Right cardiac atrium (tissue), 5 donors: Measurements from ENCODE around the gene FAM13A. TPM values are rescaled to one million over a fixed set of nuclear protein-coding genes. Genes with fewer than 3 reads are reported as not detected.
"Not testable (repeated sequence)": the region's sequence is repeated elsewhere in the genome, so short reads cannot be mapped to it uniquely, and the experiment has no call there.

ENCODE experiments used
- ATAC-seq, 2 donors: fragments of 200-7000 bp; cut with Tn5 transposase; one replicate each; pipeline versions ENCODE4 v1.8.0 to v1.9.1; 2020; ENCODE audit warnings: moderate library complexity in 2 of 2, mild to moderate bottlenecking in 1 of 2
- DNase-seq, 3 donors: peaks; one replicate each; pipeline ENCODE4 v3.0.0-alpha.2; 2020
- H3K27ac ChIP-seq: one replicate; pipeline ENCODE4 v1.5.1; 2013; ENCODE audit warnings: mild to moderate bottlenecking, low read length, control low read depth, moderate library complexity
- H3K27me3 ChIP-seq: one replicate; pipeline ENCODE4 v1.6.1; 2013; ENCODE audit not compliant: control insufficient read depth, insufficient read depth
- H3K4me1 ChIP-seq: one replicate; pipeline ENCODE4 v1.6.1; 2013; ENCODE audit warnings: low read length; ENCODE audit not compliant: control insufficient read depth, insufficient read depth
- H3K4me3 ChIP-seq: one replicate; pipeline ENCODE4 v1.5.1; 2013; ENCODE audit warnings: low read length, control low read depth
- H3K9me3 ChIP-seq: one replicate; pipeline ENCODE4 v1.6.1; 2013; ENCODE audit warnings: low read length; ENCODE audit not compliant: control insufficient read depth
- WGBS: extraction: QIAGEN DNeasy Blood & Tissue Kit; methylation state at CpG from one replicate; pipeline ENCODE4 v1.1.7; 2013; 5-methylcytosine and 5-hydroxymethylcytosine counted together
- intact Hi-C, 4 donors: fragments of 100-400 bp; cut with DNase I; formaldehyde crosslinking; loops; one replicate each; pipeline versions ENCODE4 v1.11.0 to v1.14.0; 2022 to 2023
- polyA plus RNA-seq: library from polyadenylated mRNA; stranded (reverse); fragments of 200-250 nt; gene quantifications from one replicate; pipeline ENCODE4 v1.2.3, GENCODE V29; 2013
- total RNA-seq, 4 donors: library from RNA; stranded (reverse); fragmentation: NEBNext Ultra II Directional; extraction: Animal tissue kit (Norgen Biotek cat#: 25700); gene quantifications; one replicate each; pipeline ENCODE4 v1.2.1, GENCODE V29; 2021
- donor health status: healthy with polysubstance abuse.
- donor health status: DM: no; HTN: yes; CAD: no.
- donor health status: DM: no; HTN: no; CAD: no.
- donor health status: DM: no; HTN: yes; CAD: no; lungs with severe emphysema.
- donor health status: DM: yes; HTN: yes; CAD: no.

The FAM13A gene
- total and polyA plus RNA-seq, 5 donors = 8.8 to 18.5 (median 16.6) TPM

- not testable (repeated sequence) for H3K27me3 ChIP-seq, ATAC-seq
These were observed 42.1 kb downstream of the FAM13A start for GRCh38 chr4:89014897-89015296.

GRCh38 chr4:89009761-89010369 is 47.1 kb downstream of the FAM13A start:
- Histone ChIP-seq H3K27ac (no peak overlapping the region), H3K27me3 (no peaks in the 10 kb centered on the region), H3K9me3 (no peaks in the 10 kb centered on the region), H3K4me1 (no peaks in the 10 kb centered on the region), H3K4me3 (no peak overlapping the region)
- no peak for ATAC-seq
- no peak for DNase-seq
- intact Hi-C loops = no loop called here
- 87% methylated on average over 5 of the region's 5 CpGs for WGBS

More at GRCh38 chr4:89014897-89015296, 42.1 kb downstream of the FAM13A start:
- 94% methylated on average over 10 of the region's 10 CpGs for WGBS
- H3K27ac ChIP-seq, H3K4me1 ChIP-seq, intact Hi-C loops, DNase-seq, H3K9me3 ChIP-seq, H3K4me3 ChIP-seq: not testable (repeated sequence)

- no peak for ATAC-seq
- intact Hi-C loops = no loop called here
- Histone ChIP-seq H3K4me3 (no peak overlapping the region), H3K9me3 (no peaks in the 10 kb centered on the region), H3K27me3 (no peaks in the 10 kb centered on the region), H3K4me1 (no peaks in the 10 kb centered on the region), H3K27ac (no peak overlapping the region)
- DNase-seq = no peak
- 86% methylated on average over 3 of the region's 3 CpGs for WGBS
These were observed 47.9 kb downstream of the FAM13A start for GRCh38 chr4:89009115-89009514.

GRCh38 chr4:89008166-89008565 is 48.8 kb downstream of the FAM13A start:
- no peak overlapping the region for H3K4me3 ChIP-seq
- no peaks in the 10 kb centered on the region for H3K27me3 ChIP-seq
- no peaks in the 10 kb centered on the region for H3K9me3 ChIP-seq
- no peak overlapping the region for H3K27ac ChIP-seq
- ATAC-seq = no peak
- intact Hi-C loops = no loop called here
- 96% methylated on average over 2 of the region's 2 CpGs for WGBS
- DNase-seq = no peak
- no peaks in the 10 kb centered on the region for H3K4me1 ChIP-seq

DNA sequence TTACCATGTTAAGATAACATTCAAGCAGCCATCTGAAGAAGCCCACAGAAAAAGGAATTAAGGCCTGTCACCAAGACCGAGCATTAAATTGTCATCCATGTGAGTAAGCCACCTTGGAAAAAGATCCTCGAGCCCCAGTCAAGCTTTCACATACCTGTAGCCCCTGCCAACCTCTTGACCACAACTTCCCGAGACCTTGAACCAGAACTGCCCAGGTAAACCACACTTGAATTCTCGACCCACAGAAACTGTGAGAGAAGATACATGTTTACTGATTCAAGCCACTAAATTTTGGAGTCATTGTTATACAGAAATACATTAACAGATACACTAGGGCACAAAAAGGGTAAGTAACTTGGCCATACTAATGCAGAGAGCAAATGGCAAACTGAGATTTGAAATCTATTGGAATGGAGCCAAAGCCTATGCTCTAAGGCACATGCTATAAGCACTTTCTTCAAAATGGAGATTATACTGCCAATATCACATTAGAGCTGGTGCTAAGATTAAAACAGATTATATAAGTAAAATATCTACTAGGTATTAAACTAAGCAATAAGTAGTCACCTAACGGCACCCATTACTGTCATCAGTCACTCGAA is 49.5 kb downstream of the FAM13A start:
- 91% methylated on average over 6 of the region's 6 CpGs for WGBS
- ATAC-seq (no peak), DNase-seq (no peak)
- Histone ChIP-seq H3K27ac (no peak overlapping the region), H3K4me3 (no peak overlapping the region), H3K4me1 (no peaks in the 10 kb centered on the region), H3K9me3 (no peaks in the 10 kb centered on the region), H3K27me3 (no peaks in the 10 kb centered on the region)
- intact Hi-C loops = no loop called here

- Histone ChIP-seq H3K4me1 (no peaks in the 10 kb centered on the region), H3K27ac (no peak overlapping the region), H3K27me3 (no peaks in the 10 kb centered on the region), H3K4me3 (no peak overlapping the region), H3K9me3 (no peaks in the 10 kb centered on the region)
- DNase-seq (no peak), ATAC-seq (no peak)
- intact Hi-C loops = no loop called here
- 91% methylated on average over 5 of the region's 5 CpGs for WGBS
These were observed 50.7 kb downstream of the FAM13A start for GRCh38 chr4:89006307-89006706.

DNA sequence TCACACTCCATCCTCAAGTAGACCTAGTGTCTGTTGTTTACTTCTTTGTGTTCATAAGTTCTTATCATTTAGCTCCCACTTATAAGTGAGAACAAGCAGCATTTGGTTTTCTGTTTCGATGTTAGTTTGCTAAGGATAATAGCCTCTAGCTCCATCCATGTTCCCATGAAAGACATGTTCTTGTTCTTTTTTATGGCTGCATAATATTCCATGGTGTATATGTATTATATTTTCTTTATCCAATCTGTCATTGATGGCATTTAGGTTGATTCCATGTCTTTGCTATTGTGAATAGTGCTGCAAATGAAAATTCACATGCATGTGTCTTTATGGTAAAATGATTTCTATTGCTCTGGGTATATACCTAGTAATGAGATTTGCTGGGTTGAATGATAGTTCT is 51.9 kb downstream of the FAM13A start:
- DNase-seq, H3K9me3 ChIP-seq, H3K27ac ChIP-seq, intact Hi-C loops, H3K4me3 ChIP-seq, ATAC-seq, H3K4me1 ChIP-seq, H3K27me3 ChIP-seq: not testable (repeated sequence)
- 95% methylated on average over 1 of the region's 1 CpG for WGBS

GRCh38 chr4:89001647-89002445 is 55.1 kb downstream of the FAM13A start:
- H3K27ac ChIP-seq = no peak overlapping the region
- H3K9me3 ChIP-seq = no peaks in the 10 kb centered on the region
- H3K4me3 ChIP-seq = no peak overlapping the region
- no peak for ATAC-seq
- 37% methylated on average over 9 of the region's 9 CpGs for WGBS
- H3K4me1 ChIP-seq = no peaks in the 10 kb centered on the region
- no peaks in the 10 kb centered on the region for H3K27me3 ChIP-seq
- intact Hi-C loops = no loop called here
- no peak for DNase-seq

- H3K9me3 ChIP-seq = no peaks in the 10 kb centered on the region
- no peaks in the 10 kb centered on the region for H3K27me3 ChIP-seq
- H3K4me3 ChIP-seq = no peak overlapping the region
- DNase-seq (no peak), ATAC-seq (peak; percentile 29 to 61)
- no peaks in the 10 kb centered on the region for H3K4me1 ChIP-seq
- no peak overlapping the region for H3K27ac ChIP-seq
- intact Hi-C loops = no loop called here
- 73% methylated on average over 3 of the region's 3 CpGs for WGBS
These were observed 56.1 kb downstream of the FAM13A start for GRCh38 chr4:89000844-89001360.

DNA sequence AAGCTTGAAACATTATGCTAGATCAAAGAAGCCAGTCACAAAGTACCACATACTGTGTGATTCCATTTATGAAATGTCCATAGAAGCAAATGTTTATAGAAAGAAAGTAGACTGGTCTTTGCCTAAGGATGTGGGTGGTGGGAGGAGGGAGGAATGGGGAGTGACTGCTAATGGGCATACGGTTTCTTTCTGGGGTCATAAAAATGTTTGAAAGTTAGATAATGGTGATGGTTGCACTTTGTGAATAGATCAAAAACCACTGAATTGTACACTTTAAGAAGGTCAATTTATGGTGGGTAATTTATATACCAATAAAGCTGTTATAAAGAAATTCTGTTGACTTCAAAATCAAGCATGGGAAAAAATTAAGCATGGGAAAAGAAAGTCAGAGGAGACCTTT is 56.6 kb downstream of the FAM13A start:
- DNase-seq (no peak), ATAC-seq (no peak)
- intact Hi-C loops = no loop called here
- H3K4me1 ChIP-seq = no peaks in the 10 kb centered on the region
- no peaks in the 10 kb centered on the region for H3K9me3 ChIP-seq
- no peak overlapping the region for H3K27ac ChIP-seq
- 95% methylated on average over 1 of the region's 1 CpG for WGBS
- H3K4me3 ChIP-seq = no peak overlapping the region
- no peaks in the 10 kb centered on the region for H3K27me3 ChIP-seq

- WGBS = 91% methylated on average over 2 of the region's 2 CpGs
- Histone ChIP-seq H3K27me3 (no peaks in the 10 kb centered on the region), H3K27ac (no peak overlapping the region), H3K4me1 (no peaks in the 10 kb centered on the region), H3K4me3 (no peak overlapping the region), H3K9me3 (no peaks in the 10 kb centered on the region)
- intact Hi-C loops = no loop called here
- DNase-seq (no peak), ATAC-seq (no peak)
These were observed 57.5 kb downstream of the FAM13A start for GRCh38 chr4:88999392-88999930.
